Stimulated activated naive CD8-positive, alpha-beta T cell treated with anti-CD3 and anti-CD28 coated beads, Interleukin-15, amount 100 ng/mL, for 72 hours (primary cell): ENCODE results near the gene KIAA0232.
"Not testable (repeated sequence)": the region's sequence is repeated elsewhere in the genome, so short reads cannot be mapped to it uniquely, and the experiment has no call there.

Source experiments
- ATAC-seq: fragments of 150-1000 bp; cut with Tn5 transposase; 2 replicates; pipeline ENCODE4 v1.10.0; 2021; ENCODE audit warnings: mild to moderate bottlenecking, moderate library complexity
- DNase-seq, 2 donors: peaks; one replicate each; pipeline ENCODE4 v3.0.0; 2021 to 2022
- H3K27ac Mint-ChIP-seq, 2 donors: one replicate each; pipeline ENCODE4 v1.8.0; 2022; ENCODE audit warnings: mild to moderate bottlenecking in 2 of 2, mixed read lengths in 2 of 2, moderate library complexity in 2 of 2
- H3K27me3 Mint-ChIP-seq: one replicate; pipeline ENCODE4 v1.8.0; 2022; ENCODE audit warnings: mixed read lengths
- H3K4me1 Mint-ChIP-seq: one replicate; pipeline ENCODE4 v1.8.0; 2022; ENCODE audit warnings: mild to moderate bottlenecking, mixed read lengths
- H3K4me3 Mint-ChIP-seq, 2 donors: one replicate each; pipeline ENCODE4 v1.8.0; 2022; ENCODE audit warnings: mild to moderate bottlenecking in 2 of 2, mixed read lengths in 2 of 2, moderate library complexity in 1 of 2
- H3K9me3 Mint-ChIP-seq, 2 donors: one replicate each; pipeline ENCODE4 v1.8.0; 2022; ENCODE audit warnings: mixed read lengths in 2 of 2

KIAA0232 gene

DNA sequence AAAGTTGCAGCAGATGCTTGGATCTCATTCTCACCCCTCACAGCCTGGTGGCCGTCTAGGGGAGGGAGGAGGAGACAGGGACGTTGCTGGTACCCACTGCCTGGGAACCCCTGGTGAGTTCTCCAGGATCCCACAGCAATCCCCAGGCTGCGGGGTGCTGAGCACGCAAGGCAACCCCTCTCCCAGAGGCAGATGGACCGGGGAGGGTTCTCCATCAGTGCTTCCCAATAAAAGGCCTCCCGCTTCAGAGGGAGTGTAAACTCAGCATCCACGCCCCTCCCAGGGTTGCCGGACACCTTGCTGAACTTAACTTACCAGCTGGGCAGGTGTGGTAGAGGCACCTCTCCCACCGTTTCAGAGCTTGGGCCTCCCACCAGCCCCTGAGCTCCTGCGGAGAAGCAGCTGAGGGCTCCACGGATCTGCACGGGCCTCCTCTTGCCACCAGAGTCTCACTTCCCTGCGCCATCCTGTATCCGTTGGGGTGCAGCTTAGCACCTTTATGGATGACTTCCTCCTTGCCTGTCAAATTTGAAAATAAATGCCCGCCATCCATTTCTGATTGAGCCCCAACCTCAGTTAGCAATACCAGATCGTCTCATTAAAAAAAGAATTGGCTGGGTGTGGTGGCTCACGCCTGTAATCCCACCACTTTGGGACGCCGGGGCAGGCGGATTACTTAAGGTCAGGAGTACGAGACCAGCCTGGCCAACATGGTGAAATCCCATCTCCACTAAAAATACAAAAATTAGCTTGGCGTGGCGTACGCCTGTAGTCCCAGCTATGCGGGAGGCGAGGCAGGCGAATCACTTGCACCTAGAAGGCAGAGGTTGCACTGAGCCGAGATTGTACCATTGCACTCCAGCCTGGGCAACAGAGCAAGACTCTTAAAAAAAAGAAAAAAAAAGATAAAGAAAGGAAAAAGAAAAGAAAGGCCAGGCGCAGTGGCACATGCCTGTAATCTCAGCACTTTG lies 112.3 kb downstream of the KIAA0232 start:
- H3K4me1 Mint-ChIP-seq = peaks cover 41% of the 10 kb centered on the region
- no peak overlapping the region for H3K4me3 Mint-ChIP-seq
- peak overlapping the region in 1 of 2 donors; percentile 81 for H3K27ac Mint-ChIP-seq
- ATAC-seq (no peak), DNase-seq (no peak)
- no peaks in the 10 kb centered on the region for H3K27me3 Mint-ChIP-seq
- H3K9me3 Mint-ChIP-seq = peaks cover 0 to 10% of the 10 kb centered on the region in 2 donors

DNA sequence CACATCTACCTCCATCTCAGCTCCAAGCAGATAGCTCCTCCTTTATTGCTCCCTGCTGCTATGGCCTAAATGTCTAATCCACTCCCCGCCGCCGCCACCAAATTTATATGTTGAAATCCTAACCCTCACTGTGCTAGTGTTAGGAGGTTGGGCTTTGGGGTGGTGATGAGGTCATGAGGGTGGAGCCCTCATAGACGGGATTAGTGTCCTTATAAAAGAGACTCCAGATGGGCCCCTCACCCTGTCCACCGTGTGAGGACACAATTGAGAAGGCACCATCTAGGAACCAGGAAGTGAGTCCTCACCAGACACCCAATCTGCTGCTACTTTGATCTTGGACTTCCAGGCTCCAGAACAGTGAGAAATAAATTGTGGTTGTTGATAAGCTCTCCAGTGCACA lies 113.5 kb downstream of the KIAA0232 start:
- no peak for ATAC-seq
- H3K27me3 Mint-ChIP-seq = no peaks in the 10 kb centered on the region
- H3K9me3 Mint-ChIP-seq = no peaks in the 10 kb centered on the region
- no peak overlapping the region for H3K4me3 Mint-ChIP-seq
- peaks cover 51% of the 10 kb centered on the region for H3K4me1 Mint-ChIP-seq
- peak overlapping the region in 1 of 2 donors; percentile 59 for H3K27ac Mint-ChIP-seq
- no peak for DNase-seq

DNA sequence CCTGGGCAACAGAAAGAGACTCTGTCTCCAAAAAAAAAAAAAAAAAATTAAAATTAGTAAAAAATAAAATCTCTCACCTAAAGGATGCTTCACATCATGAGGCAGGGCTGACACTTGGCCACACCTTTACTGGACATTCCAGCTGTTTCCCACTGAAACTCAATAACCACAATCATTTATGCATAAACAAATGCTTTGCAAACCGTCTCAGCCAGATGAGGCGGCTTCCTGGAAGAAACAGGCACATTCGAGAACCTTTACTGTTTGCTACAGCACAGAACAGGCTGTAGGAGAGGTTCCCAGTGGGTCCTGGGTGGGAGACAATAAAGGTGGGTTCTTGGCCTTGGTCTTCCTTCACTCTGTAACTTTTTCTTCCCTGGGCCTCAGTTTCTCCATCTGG lies 116.2 kb downstream of the KIAA0232 start:
- Mint-ChIP-seq H3K9me3 (no peaks in the 10 kb centered on the region), H3K4me3 (peak overlapping the region; percentile 59 to 78), H3K4me1 (peaks cover 36% of the 10 kb centered on the region), H3K27me3 (no peaks in the 10 kb centered on the region), H3K27ac (peak overlapping the region; percentile 95 to 96)
- ATAC-seq = peak; percentile 25
- DNase-seq = no peak

DNA sequence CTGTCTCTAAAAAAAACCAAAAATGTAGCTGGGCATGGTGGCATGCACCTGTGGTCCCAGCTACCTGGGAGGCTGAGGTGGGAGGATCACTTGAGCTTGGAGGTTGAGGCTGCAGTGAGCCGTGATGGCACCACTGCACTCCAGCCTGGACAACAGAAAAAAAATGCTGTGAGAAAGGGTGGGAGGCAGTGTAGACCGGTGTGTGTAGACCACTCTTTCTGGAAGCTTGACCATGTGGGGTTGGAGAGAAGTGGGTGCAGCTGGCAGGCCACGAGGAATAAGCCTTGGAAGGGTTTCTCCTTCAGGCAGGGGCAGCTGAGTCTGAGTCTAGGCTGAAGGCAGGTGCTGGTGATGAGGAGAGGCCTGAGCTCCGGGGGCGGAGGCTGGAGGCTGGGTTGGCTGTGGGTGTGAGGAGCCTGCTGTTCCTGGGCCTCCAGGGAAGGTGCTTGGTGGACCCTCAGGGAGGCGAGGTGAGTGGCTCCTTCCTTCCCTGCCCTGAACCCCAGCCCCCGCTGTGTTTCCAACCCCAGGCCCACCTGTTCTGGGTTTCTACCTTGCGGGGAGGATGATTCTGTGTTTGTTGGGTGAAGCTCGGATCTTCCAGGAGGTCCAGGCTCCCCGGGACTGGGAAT lies 117.8 kb downstream of the KIAA0232 start:
- peaks cover 36% of the 10 kb centered on the region for H3K4me1 Mint-ChIP-seq
- H3K27ac Mint-ChIP-seq = peak overlapping the region; percentile 87 to 91
- ATAC-seq (no peak), DNase-seq (no peak)
- no peaks in the 10 kb centered on the region for H3K27me3 Mint-ChIP-seq
- H3K9me3 Mint-ChIP-seq = no peaks in the 10 kb centered on the region
- peak overlapping the region; percentile 41 to 78 for H3K4me3 Mint-ChIP-seq

DNA sequence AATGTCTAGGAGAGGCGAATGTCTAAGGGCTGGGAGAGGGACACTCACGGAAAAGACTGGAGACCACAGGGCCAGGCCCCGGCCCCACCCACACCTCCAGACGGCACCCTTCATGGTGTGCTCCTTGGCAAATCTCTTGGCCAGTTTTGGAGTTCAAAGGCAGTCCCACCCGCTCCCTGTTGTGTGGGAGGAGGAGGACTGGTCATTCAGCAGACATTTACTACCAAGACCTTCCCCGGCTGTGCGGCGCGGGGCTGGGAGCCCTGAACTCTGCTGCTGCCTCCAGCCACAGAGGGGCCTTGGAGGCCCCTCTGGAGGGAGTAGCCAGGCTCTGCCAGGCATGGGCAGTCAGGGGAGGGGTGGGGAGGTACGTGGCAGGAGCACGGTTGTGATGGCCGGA lies 118.4 kb downstream of the KIAA0232 start:
- Mint-ChIP-seq H3K9me3 (no peaks in the 10 kb centered on the region), H3K27me3 (no peaks in the 10 kb centered on the region), H3K4me1 (peaks cover 36% of the 10 kb centered on the region), H3K4me3 (peak overlapping the region in 1 of 2 donors; percentile 51), H3K27ac (peak overlapping the region in 1 of 2 donors; percentile 31)
- ATAC-seq (no peak), DNase-seq (no peak)

DNA sequence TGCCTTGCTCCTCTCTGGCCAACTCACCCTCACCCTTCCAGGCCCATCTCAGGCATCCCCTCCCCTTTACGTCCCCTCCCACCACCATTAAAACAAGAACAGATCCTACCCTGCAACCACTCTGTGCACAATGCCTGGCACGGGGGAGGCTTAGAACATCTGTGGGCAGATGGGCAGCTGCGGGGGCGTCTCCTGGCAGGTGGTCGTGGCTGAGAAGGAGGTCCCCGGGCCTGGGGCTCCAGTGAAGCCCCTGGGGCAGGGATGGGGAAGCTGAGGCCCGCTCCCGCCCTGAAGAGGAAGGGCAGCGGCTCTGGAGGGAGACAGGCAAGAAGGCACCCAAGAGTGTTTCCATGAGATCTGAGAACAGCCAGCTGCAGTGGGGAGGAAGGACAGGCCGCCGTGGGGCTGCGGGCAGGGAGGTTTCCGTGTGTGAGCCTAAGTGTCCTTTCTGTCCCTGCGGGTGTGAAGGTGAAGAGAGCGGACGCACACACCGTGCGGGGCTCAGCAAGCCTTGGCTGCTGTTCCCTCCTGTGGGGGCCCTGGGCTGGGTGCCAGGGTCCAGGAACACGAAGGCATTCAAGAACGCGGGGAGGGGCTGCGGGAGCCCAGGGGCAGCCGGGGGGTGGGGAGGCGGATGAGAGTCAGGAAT lies 119.3 kb downstream of the KIAA0232 start:
- DNase-seq = no peak
- no peak for ATAC-seq
- Mint-ChIP-seq H3K9me3 (no peaks in the 10 kb centered on the region), H3K4me3 (peak overlapping the region in 1 of 2 donors; percentile 50), H3K27ac (no peak overlapping the region), H3K27me3 (peaks cover 2% of the 10 kb centered on the region), H3K4me1 (peaks cover 36% of the 10 kb centered on the region)

DNA sequence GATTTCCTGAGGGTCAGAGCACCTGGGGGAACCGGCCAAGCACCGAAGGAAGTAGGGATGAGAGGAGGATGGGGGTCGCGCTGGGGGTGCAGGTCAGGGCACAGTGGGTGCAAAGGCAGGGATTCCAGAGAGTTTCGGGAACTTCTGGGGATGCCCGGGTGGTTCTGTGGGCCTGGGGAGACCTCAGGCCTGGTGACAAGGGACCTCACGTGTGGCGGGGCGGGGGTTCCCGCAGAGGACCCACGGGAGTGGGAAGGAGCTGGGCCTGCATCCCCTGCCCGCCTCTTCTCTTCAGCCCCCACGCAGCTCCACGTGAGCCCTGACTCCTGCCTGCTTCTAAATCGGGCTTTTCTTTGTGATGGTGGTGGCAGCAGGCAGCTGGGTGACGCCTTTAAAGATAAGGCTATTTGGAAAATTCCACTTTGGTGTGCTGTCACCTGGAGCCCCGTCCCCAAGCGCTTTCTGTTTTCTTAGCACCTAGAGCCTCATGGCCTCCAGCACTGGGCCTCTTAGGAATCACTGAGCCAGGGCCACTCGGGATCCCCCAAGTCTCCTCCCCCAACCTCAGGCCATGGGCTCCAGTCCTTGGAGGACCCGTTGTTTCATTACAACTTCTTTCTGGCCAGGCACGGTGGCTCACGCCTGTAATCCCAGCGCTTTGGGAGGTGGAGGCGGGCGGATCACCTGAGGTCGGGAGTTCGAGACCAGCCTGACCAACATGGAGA lies 120.0 kb downstream of the KIAA0232 start:
- Mint-ChIP-seq H3K4me1 (peaks cover 42% of the 10 kb centered on the region), H3K27ac (no peak overlapping the region), H3K9me3 (no peaks in the 10 kb centered on the region), H3K27me3 (peaks cover 9% of the 10 kb centered on the region), H3K4me3 (no peak overlapping the region)
- ATAC-seq = no peak
- DNase-seq = no peak

DNA sequence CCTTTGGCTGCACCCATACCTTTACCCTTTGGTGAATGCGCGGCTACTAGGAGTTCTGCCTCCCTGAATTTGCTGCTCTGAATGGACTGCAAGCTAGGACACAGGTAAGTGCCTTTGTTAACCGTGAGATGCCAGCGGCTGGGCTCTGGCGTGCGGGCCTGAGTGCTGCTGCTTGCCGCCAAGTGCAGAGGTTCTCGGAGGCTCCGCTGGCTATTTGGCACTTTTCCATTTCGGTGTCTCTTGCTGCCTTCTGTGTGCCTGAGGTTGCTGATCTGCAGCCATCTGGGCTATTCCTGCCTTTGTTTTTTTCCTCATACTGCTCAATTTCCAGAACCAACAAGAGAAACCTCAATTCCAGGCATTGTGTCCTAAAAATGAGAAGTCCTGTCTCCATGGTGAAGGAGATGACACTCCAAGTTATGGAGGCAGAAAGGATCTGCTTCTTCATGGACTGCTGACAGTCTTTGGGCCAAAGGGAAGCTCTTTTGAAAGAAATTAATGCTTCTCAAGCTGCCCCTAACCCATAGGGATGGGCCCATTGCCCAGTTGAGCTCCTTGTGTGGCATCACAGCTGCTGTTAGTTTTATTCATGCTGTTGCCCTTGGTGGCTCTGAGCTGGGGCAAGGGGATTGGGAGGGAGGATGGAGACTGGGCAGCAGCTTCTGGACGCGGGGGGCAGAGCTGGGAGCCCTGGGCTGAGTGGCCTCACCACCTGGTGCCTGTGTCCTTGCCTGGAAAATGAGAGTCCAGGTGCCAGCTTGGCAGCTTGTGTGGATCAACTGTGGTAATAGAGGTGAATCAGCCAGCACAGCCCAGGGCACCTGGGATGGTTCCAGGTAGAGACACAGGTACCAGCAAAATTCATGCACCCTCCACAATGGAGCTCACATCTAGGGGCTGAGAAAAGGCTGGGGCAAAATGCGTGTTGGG lies 123.3 kb downstream of the KIAA0232 start:
- Mint-ChIP-seq H3K4me1 (peaks cover 40% of the 10 kb centered on the region), H3K27ac (no peak overlapping the region), H3K27me3 (peaks cover 13% of the 10 kb centered on the region), H3K4me3 (no peak overlapping the region), H3K9me3 (no peaks in the 10 kb centered on the region)
- ATAC-seq (no peak), DNase-seq (no peak)

DNA sequence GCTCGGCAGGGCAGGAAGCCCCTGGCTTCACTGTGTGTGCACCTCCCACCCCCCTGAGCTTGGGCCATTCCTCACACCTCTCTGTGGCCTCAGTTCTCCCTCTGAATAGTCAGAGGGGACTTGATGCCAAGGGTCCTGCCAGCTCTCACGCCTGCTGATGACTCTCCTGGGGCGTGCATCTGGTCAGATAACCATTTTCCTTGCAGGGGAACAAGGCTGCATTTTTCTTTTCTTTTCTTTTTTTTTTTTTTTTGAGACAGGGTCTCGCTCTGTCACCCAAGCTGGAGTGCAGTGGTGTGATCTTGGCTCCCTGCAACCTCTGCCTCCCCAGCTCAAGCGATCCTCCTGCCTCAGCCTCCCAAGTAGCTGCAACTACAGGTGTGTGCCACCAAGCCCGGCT lies 124.0 kb downstream of the KIAA0232 start:
- peaks cover 13% of the 10 kb centered on the region for H3K27me3 Mint-ChIP-seq
- not testable (repeated sequence) for DNase-seq, H3K9me3 Mint-ChIP-seq, H3K27ac Mint-ChIP-seq, H3K4me3 Mint-ChIP-seq, ATAC-seq
- peaks cover 40% of the 10 kb centered on the region for H3K4me1 Mint-ChIP-seq

DNA sequence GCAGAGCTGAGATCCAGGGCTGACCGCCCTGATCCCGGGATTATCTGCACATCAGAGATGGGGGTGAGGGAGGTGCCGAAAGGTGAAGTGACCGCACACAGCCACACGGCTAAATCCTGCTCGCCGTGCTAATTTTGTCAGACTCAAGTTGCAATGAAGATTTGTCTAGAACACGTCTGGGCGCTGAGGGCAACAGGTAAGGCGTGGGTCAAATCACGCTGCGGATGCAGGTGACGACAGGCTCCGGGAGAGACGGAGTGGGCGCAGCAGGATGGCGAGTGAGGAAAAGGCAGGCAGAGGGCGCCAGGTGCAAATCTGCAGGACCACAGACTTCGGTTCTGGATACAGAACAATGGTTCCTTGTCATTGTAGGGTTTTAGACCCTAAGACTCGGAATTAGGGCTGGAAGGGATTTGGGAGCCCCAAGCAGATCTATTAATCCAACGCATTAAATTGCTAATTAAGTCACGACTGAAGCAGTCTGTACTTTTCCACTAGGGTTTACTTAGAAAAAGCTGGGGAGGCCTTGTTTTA lies 125.2 kb downstream of the KIAA0232 start:
- peaks cover 48% of the 10 kb centered on the region for H3K4me1 Mint-ChIP-seq
- peaks cover 13% of the 10 kb centered on the region for H3K27me3 Mint-ChIP-seq
- H3K9me3 Mint-ChIP-seq = no peaks in the 10 kb centered on the region
- no peak overlapping the region for H3K27ac Mint-ChIP-seq
- DNase-seq (no peak), ATAC-seq (no peak)
- peak overlapping the region; percentile 38 to 90 for H3K4me3 Mint-ChIP-seq

DNA sequence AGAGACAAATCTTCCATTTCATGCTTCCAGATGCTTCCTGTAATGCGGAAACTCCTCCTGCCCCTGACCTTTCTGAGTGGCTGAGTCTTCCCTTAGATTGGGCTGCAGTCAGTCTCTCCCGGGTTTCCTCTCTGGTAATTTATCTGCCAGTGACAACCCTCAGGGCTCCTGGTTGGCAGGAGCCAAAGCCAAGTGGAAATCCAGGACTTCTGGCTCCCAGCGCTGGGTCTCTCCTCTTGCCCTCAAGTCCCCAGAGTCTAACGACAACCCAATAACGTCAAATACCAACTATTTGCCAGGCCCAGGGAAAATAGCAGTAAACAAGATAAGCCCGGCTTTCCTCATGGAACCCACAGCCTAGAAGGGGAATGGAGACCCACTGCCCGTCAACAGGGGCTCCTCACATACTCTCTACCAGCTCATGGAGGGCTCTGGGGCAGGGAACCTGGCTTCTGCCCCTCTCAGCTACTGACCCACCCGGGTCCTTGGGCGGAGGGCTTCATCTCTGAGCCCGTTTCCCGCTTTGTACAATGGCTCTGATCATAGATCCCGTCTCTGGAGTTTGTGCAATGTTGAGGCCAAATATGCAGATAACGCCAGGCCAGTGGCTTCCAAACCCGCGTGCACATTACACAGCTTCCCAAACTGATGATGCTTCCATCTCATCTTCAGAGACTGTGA lies 126.0 kb downstream of the KIAA0232 start:
- H3K4me1 Mint-ChIP-seq = peaks cover 54% of the 10 kb centered on the region

DNA sequence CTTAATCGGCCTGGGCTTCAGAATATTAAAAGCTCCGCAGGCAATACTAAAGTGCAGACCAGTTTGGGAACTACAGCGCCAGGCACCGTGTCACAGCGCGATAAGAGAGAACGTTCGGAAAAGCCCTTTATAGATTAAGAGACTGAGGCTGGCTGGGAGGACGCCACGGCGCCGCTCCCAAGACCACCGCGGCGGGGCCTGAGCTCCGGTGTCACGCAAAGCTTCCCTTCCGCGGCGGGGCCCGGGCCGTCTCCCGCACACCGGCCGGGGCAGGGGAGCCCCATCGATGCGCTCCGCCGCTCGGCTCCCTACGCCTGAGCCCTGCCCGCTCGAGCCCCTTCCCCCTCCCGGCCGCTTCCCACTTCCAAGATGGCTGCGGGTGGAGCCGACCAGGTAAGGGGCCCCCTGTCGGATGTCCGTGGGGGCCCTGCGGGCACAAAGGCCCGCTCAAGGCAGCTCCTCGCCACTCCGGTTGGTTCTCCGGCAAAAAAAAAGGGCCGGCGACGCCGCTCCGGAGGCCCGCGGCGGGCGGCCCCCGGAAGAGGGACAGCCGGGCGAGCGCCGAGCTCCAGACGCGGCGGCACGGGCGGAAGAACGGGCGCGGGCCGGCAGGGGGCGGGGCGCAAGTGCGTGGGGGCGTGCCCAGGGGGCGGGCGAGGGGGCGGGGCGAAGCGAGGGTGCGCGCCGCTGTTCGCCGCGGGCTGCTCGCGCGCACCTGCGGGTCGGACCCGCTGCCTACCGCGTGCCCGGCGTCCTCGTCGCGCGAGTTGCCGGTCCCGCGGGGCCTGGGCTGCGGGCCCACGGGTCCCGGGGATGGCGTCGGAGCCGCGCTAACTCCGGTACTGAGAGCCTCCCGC lies 126.8 kb downstream of the KIAA0232 start, which contains the start of gene TBC1D14:
Gene TBC1D14 (plus strand): TSS at position 714 of the 857 bp plus-strand sequence. CDS start 13,564 bp downstream, outside the sequence.
- Mint-ChIP-seq H3K9me3 (no peaks in the 10 kb centered on the region), H3K4me1 (peaks cover 57% of the 10 kb centered on the region), H3K27ac (peak within 1 kb of the TSS; percentile 96 to 98), H3K27me3 (peaks cover 13% of the 10 kb centered on the region), H3K4me3 (peak within 1 kb of the TSS; percentile 97 to 99)
- peak; percentile 91 for ATAC-seq
- DNase-seq = peak; percentile 86 to 89

More for the DNA sequence above, 126.0 kb downstream of the KIAA0232 start:
- no peak for DNase-seq
- ATAC-seq = no peak
- H3K4me3 Mint-ChIP-seq = peak overlapping the region; percentile 86 to 90
- H3K27me3 Mint-ChIP-seq = peaks cover 13% of the 10 kb centered on the region
- peak overlapping the region; percentile 89 to 92 for H3K27ac Mint-ChIP-seq
- H3K9me3 Mint-ChIP-seq = no peaks in the 10 kb centered on the region

DNA sequence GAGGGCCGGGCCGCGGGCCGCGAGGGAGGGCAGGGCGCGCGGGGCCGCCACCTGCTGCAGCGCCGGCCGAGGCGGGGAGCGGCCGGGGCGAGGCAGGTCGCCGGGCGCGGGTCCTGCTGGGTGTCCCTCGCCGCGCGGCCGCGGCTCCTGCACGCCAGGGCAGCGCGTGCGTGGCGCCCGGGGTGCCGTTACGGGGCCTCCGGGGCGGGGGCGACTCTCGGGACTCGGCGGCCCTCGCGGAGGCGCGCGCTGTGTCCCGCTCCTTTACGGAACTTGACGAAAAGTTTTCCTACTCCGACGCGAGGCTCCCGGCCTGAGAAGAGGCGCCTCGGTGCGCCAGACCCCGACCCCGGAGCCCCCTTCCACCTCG lies 127.4 kb downstream of the KIAA0232 start:
- Mint-ChIP-seq H3K9me3 (no peaks in the 10 kb centered on the region), H3K27ac (no peak overlapping the region), H3K4me1 (peaks cover 63% of the 10 kb centered on the region), H3K27me3 (peaks cover 13% of the 10 kb centered on the region), H3K4me3 (peak overlapping the region; percentile 97 to 99)
- ATAC-seq = peak; percentile 44
- DNase-seq = peak in 1 of 2 donors; percentile 44
